Measurements from ENCODE around the gene SDCCAG8. TPM values are rescaled to one million over a fixed set of nuclear protein-coding genes. Genes with fewer than 3 reads are reported as not detected.

SDCCAG8 gene
- total RNA-seq, 2 donors from 2014 or later: 41.7 to 55.6 TPM

GRCh38 chr1:243499711-243500110 is 243.9 kb downstream of the SDCCAG8 start:
- Histone ChIP-seq H3K36me3 (no peaks in the 10 kb centered on the region), H3K9me3 (no peaks in the 10 kb centered on the region), H3K27me3 (replicated peaks; ENCODE audit: insufficient read depth) (no peaks in the 10 kb centered on the region), H3K27ac (no peak overlapping the region), H3K4me3 (no peak overlapping the region), H3K4me1 (replicated peaks) (no peaks in the 10 kb centered on the region)
- DNase-seq (ENCODE audit: low spot score): no peak
- no peak for TF ChIP-seq POLR2A (IDR thresholded peaks at IDR 0.05)
- no peak for TF ChIP-seq POLR2AphosphoS5 (IDR thresholded peaks at IDR 0.05)
- WGBS: 92% methylated on average over 10 of the region's 10 CpGs
- intact Hi-C loops (cut with DNase I): loop anchor here (10.0 kb wide), 1 partner anchor 545 kb away; no protein-coding TSS in a partner anchor

DNA sequence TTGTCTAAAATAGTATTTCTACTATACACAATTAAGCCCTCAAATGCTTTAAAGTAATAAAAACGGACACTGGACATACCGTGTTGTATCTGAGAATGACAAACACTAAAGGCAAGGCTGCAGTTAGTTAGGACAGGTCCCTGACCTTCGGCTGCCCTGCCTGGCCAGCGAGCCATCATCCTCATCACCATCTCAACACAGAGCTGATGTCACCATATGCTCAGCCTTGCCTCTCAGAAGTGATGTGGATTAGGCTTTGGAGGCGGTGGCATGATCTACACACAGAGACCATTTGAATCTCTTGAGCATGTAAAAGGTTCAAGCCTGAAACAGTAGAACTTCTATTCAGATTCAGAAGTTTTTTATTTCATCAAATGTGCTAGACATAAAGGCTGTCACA is 244.7 kb downstream of the SDCCAG8 start:
- Histone ChIP-seq H3K4me1 (replicated peaks) (no peaks in the 10 kb centered on the region), H3K27ac (no peak overlapping the region), H3K4me3 (no peak overlapping the region), H3K9me3 (no peaks in the 10 kb centered on the region), H3K27me3 (replicated peaks; ENCODE audit: insufficient read depth) (no peaks in the 10 kb centered on the region), H3K36me3 (no peaks in the 10 kb centered on the region)
- 81% methylated on average over 5 of the region's 5 CpGs for WGBS
- TF ChIP-seq POLR2AphosphoS5 (IDR thresholded peaks at IDR 0.05) (no peak), POLR2A (IDR thresholded peaks at IDR 0.05) (no peak), CTCF (IDR thresholded peaks at IDR 0.05) (no peak)
- intact Hi-C loops (cut with DNase I): no loop called here
- no peak for DNase-seq (ENCODE audit: low spot score)

DNA sequence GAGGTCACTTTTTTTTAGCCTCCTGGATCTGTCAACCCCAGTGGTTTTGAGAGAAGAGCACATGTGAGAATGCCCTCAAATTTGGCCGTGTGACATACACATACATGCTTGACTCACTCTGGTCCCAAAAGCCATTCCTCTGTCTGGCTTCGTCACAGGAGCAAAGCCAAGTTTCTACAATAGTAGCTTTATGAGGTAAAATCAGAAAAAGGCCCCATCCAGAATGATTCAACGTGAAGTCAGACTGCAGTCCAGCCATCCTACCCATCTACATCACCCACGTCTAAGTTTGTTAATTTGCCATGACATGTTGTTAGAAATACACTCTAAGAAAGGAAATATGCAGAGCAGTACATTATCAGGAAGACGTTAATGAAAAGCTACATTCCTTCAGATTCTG is 245.2 kb downstream of the SDCCAG8 start:
- intact Hi-C loops (cut with DNase I): no loop called here
- 76% methylated on average over 5 of the region's 5 CpGs for WGBS
- Histone ChIP-seq H3K4me3 (no peak overlapping the region), H3K9me3 (no peaks in the 10 kb centered on the region), H3K4me1 (replicated peaks) (no peaks in the 10 kb centered on the region), H3K36me3 (no peaks in the 10 kb centered on the region), H3K27ac (no peak overlapping the region), H3K27me3 (replicated peaks; ENCODE audit: insufficient read depth) (no peaks in the 10 kb centered on the region)
- TF ChIP-seq POLR2A (IDR thresholded peaks at IDR 0.05) (no peak), POLR2AphosphoS5 (IDR thresholded peaks at IDR 0.05) (no peak), CTCF (IDR thresholded peaks at IDR 0.05) (no peak)
- DNase-seq (ENCODE audit: low spot score): no peak

- TF ChIP-seq POLR2A (IDR thresholded peaks at IDR 0.05) (no peak), POLR2AphosphoS5 (IDR thresholded peaks at IDR 0.05) (no peak), CTCF (IDR thresholded peaks at IDR 0.05) (no peak)
- intact Hi-C loops (cut with DNase I): no loop called here
- no peaks in the 10 kb centered on the region for H3K4me1 ChIP-seq (replicated peaks)
- no peak overlapping the region for H3K4me3 ChIP-seq
- no peaks in the 10 kb centered on the region for H3K27me3 ChIP-seq (replicated peaks; ENCODE audit: insufficient read depth)
- WGBS: 96% methylated on average over 8 of the region's 8 CpGs
- no peak overlapping the region for H3K27ac ChIP-seq
- DNase-seq (ENCODE audit: low spot score): no peak
- no peaks in the 10 kb centered on the region for H3K36me3 ChIP-seq
- H3K9me3 ChIP-seq: no peaks in the 10 kb centered on the region
These were observed 247.3 kb downstream of the SDCCAG8 start for GRCh38 chr1:243503155-243503554.

DNA sequence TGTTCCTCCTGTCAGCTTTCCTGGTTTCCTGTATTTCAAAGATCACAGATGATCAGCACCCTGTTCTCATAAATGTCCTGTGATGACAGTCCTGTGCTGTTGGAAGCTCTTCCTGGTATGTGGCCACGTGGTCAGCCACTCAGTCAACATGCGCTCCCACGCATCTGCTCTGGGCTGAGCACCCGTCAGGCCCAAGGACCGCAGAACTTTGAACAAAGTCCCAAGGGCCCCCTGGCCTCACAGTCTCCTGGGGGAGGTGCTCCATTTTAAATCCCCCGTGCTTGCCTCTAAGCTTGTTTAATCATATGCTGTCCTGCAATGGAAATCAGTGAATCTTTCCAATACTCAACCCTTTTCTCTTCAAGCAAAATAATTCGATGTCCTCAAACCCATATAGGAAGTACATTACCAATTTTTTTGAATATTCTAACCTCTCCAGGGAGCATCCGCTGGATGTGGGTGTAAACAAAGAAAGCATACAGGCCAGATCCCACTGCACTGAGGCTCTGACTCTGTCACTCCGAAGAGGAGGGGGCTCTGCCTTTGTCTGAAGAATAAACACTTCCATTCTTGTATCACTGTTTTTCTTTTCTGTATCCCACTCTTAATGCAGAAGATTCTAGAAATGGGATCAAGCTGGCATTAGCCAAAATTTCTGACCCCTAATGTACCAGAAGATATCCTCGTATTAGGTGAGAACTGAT is 250.3 kb downstream of the SDCCAG8 start:
- Histone ChIP-seq H3K36me3 (no peaks in the 10 kb centered on the region), H3K27me3 (replicated peaks; ENCODE audit: insufficient read depth) (no peaks in the 10 kb centered on the region), H3K4me3 (no peak overlapping the region), H3K4me1 (replicated peaks) (no peaks in the 10 kb centered on the region), H3K9me3 (no peaks in the 10 kb centered on the region), H3K27ac (no peak overlapping the region)
- 69% methylated on average over 10 of the region's 10 CpGs for WGBS
- intact Hi-C loops (cut with DNase I): no loop called here
- peak; percentile 61 for DNase-seq (ENCODE audit: low spot score)
- TF ChIP-seq CTCF (IDR thresholded peaks at IDR 0.05) (no peak), POLR2AphosphoS5 (IDR thresholded peaks at IDR 0.05) (peak; percentile 74), POLR2A (IDR thresholded peaks at IDR 0.05) (no peak)
